Activated CD4-positive, alpha-beta memory T cell treated with anti-CD3 and anti-CD28 coated beads for 36 hours (primary cell): ENCODE measurements around the gene COL19A1. TPM values are rescaled to one million over a fixed set of nuclear protein-coding genes. Genes with fewer than 3 reads are reported as not detected.
"Not testable (repeated sequence)": the region's sequence is repeated elsewhere in the genome, so short reads cannot be mapped to it uniquely, and the experiment has no call there.

Experiments
- CTCF ChIA-PET: fragments of 350-600 bp; sonication (Branson Sonifier 250); formaldehyde crosslinking; loops from one replicate; lab custom pipeline; 2021; ENCODE audit warnings: antibody characterized with exemption, inconsistent platforms; lab: Charles Lee
- POLR2A ChIA-PET: fragments of 350-600 bp; sonication (Branson Sonifier 250); formaldehyde crosslinking; loops from one replicate; lab custom pipeline; 2021; ENCODE audit warnings: antibody characterized with exemption; lab: Charles Lee
- DNase-seq: peaks from one replicate; pipeline ENCODE4 v3.0.0-alpha.2; 2020
- H3K27ac Mint-ChIP-seq: one replicate; pipeline ENCODE4 v1.8.0; 2021; ENCODE audit warnings: mixed read lengths
- H3K27me3 Mint-ChIP-seq: one replicate; pipeline ENCODE4 v1.8.0; 2021; ENCODE audit warnings: mixed read lengths
- H3K36me3 Mint-ChIP-seq: one replicate; pipeline ENCODE4 v1.8.0; 2021; ENCODE audit warnings: mixed read lengths
- H3K4me1 Mint-ChIP-seq: one replicate; pipeline ENCODE4 v1.8.0; 2021; ENCODE audit warnings: low read depth, mixed read lengths
- H3K4me3 Mint-ChIP-seq: one replicate; pipeline ENCODE4 v1.8.0; 2021; ENCODE audit warnings: mild to moderate bottlenecking, mixed read lengths
- H3K9me3 Mint-ChIP-seq: one replicate; pipeline ENCODE4 v1.8.0; 2021; ENCODE audit warnings: mixed read lengths
- intact Hi-C: fragments of 100-400 bp; cut with micrococcal nuclease; formaldehyde crosslinking; loops from one replicate; pipeline ENCODE4 v1.15.1; 2023
- total RNA-seq, 2 experiments: library from RNA; stranded (reverse); gene quantifications; one replicate each; pipeline ENCODE4 v1.2.3, GENCODE V29; 2021

Gene COL19A1
- total RNA-seq, 2 experiments from 2014 or later, result 0.02 to 0.19 TPM

GRCh38 chr6:69937402-69938136, 71.2 kb downstream of the COL19A1 start:
- peaks cover 8% of the 10 kb centered on the region for H3K27me3 Mint-ChIP-seq

GRCh38 chr6:69942485-69942884, 76.1 kb downstream of the COL19A1 start:
- intact Hi-C loops, result no loop called here
- ChIA-PET CTCF (no interaction called here), POLR2A (no interaction called here)
- DNase-seq, result no peak
- Mint-ChIP-seq H3K27me3 (peaks cover 2% of the 10 kb centered on the region), H3K4me1 (no peaks in the 10 kb centered on the region), H3K27ac (no peak overlapping the region), H3K36me3 (no peaks in the 10 kb centered on the region), H3K4me3 (no peak overlapping the region), H3K9me3 (no peaks in the 10 kb centered on the region)

More at GRCh38 chr6:69937402-69938136, 71.2 kb downstream of the COL19A1 start:
- no peaks in the 10 kb centered on the region for H3K36me3 Mint-ChIP-seq
- H3K4me3 Mint-ChIP-seq, result no peak overlapping the region
- no peaks in the 10 kb centered on the region for H3K4me1 Mint-ChIP-seq
- ChIA-PET CTCF (no interaction called here), POLR2A (no interaction called here)
- intact Hi-C loops, result no loop called here
- no peak overlapping the region for H3K27ac Mint-ChIP-seq
- H3K9me3 Mint-ChIP-seq, result no peaks in the 10 kb centered on the region
- DNase-seq, result no peak

DNA sequence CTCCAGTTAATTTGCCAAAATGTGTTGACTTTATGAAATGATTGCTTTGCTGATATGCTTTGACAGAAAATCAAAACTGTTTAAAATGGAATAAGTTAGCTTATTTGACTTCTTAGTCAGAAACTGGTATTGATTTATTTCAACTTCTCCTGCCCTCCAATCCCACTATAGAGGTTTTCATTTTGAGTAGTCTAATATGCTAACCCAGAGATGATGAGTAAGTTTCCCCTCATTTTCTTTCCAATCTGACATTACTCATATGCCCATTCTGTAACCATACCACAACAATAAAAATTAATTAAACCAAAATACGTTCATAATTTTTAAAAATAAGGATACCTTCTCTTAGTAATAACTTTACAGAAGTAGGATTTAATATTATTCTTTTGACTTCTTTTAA, 78.8 kb downstream of the COL19A1 start:
- H3K4me1 Mint-ChIP-seq, result no peaks in the 10 kb centered on the region
- H3K4me3 Mint-ChIP-seq, result no peak overlapping the region
- POLR2A ChIA-PET, result no interaction called here
- intact Hi-C loops, result no loop called here
- no peaks in the 10 kb centered on the region for H3K9me3 Mint-ChIP-seq
- H3K36me3 Mint-ChIP-seq, result no peaks in the 10 kb centered on the region
- no peak for DNase-seq
- peaks cover 4% of the 10 kb centered on the region for H3K27me3 Mint-ChIP-seq
- H3K27ac Mint-ChIP-seq, result no peak overlapping the region
- CTCF ChIA-PET, result no interaction called here

- Mint-ChIP-seq H3K27me3 (peaks cover 4% of the 10 kb centered on the region), H3K36me3 (no peaks in the 10 kb centered on the region), H3K27ac (no peak overlapping the region), H3K9me3 (no peaks in the 10 kb centered on the region), H3K4me1 (no peaks in the 10 kb centered on the region), H3K4me3 (no peak overlapping the region)
- intact Hi-C loops, result no loop called here
- CTCF ChIA-PET, result no interaction called here
- POLR2A ChIA-PET, result no interaction called here
- DNase-seq, result no peak
Measured at GRCh38 chr6:69948479-69949114, 82.2 kb downstream of the COL19A1 start.

DNA sequence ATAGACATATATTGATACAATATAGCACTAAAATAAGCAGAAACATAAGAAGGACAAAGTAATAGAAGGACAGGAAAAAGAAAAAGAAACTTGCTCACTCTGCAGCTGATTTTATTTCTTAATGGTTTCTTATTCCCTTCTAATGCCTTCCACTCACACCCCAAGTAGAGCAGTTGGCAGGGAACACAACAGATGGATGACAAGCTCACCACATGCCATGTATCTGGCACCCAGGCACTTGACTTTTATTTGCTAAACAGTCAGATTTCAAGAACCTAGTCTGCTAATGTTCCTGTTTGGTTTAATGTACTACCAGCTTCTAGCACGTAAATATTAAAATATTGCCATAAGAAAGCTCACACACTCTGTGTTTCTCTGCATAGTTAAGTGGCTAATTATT, 87.1 kb downstream of the COL19A1 start:
- H3K4me3 Mint-ChIP-seq, result no peak overlapping the region
- H3K27ac Mint-ChIP-seq, result no peak overlapping the region
- CTCF ChIA-PET, result no interaction called here
- no peaks in the 10 kb centered on the region for H3K4me1 Mint-ChIP-seq
- POLR2A ChIA-PET, result no interaction called here
- intact Hi-C loops, result no loop called here
- H3K9me3 Mint-ChIP-seq, result no peaks in the 10 kb centered on the region
- no peaks in the 10 kb centered on the region for H3K36me3 Mint-ChIP-seq
- DNase-seq, result no peak
- peaks cover 8% of the 10 kb centered on the region for H3K27me3 Mint-ChIP-seq

DNA sequence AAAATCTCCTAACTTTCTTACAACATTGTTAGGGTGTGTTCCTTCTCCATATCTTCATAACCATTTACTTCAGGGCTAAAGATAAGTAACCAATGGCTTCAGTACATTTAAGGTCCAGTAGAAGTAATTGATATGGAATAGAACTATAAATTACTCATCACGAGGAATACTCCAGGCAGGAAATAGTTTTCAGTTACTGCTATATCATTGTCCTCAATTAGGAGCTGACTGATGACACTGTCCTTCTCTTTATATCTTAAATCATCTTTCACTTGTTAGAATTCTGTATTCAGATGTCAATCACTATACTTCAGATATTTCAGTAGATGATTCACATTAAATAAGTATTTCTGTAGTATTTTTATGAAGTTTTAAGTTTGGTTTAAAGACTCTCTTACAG, 88.4 kb downstream of the COL19A1 start:
- Mint-ChIP-seq H3K4me3 (no peak overlapping the region), H3K36me3 (no peaks in the 10 kb centered on the region), H3K4me1 (no peaks in the 10 kb centered on the region), H3K27me3 (peaks cover 6% of the 10 kb centered on the region), H3K27ac (no peak overlapping the region), H3K9me3 (no peaks in the 10 kb centered on the region)
- intact Hi-C loops, result no loop called here
- POLR2A ChIA-PET, result no interaction called here
- DNase-seq, result no peak
- CTCF ChIA-PET, result no interaction called here

DNA sequence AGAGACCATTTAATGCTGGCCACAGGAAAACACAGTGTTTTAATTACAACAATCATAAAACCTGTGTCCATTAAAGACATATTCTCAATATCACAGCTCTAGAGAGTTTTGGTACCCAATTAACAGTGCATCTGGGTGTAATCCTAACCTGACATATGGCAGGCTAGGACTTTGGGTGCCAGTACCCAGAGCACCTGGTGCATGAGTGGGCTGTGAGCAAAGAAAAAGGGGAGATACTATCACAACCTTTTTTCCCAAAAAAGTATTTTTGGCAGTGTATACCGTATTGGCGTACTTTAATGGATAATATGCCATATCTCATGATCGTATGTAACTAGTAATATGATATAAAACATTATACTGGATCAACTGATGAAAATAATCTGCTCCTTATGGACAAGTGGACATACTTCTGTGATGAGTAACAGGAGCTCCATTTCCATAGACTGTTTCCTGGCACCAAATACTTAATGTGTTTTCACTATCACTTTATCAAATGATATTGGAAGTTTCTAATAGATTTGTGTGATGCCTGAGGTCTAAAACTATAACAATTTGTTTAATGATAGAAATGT, 91.7 kb downstream of the COL19A1 start:
- Mint-ChIP-seq H3K36me3 (no peaks in the 10 kb centered on the region), H3K9me3 (no peaks in the 10 kb centered on the region), H3K27me3 (peaks cover 7% of the 10 kb centered on the region), H3K4me1 (no peaks in the 10 kb centered on the region), H3K4me3 (no peak overlapping the region), H3K27ac (no peak overlapping the region)
- intact Hi-C loops, result no loop called here
- DNase-seq, result no peak
- ChIA-PET POLR2A (no interaction called here), CTCF (no interaction called here)

- no peak overlapping the region for H3K4me3 Mint-ChIP-seq
- H3K9me3 Mint-ChIP-seq, result no peaks in the 10 kb centered on the region
- CTCF ChIA-PET, result no interaction called here
- H3K27me3 Mint-ChIP-seq, result peaks cover 6% of the 10 kb centered on the region
- no peaks in the 10 kb centered on the region for H3K4me1 Mint-ChIP-seq
- POLR2A ChIA-PET, result no interaction called here
- intact Hi-C loops, result no loop called here
- no peak overlapping the region for H3K27ac Mint-ChIP-seq
- DNase-seq, result no peak
- H3K36me3 Mint-ChIP-seq, result no peaks in the 10 kb centered on the region
Measured at GRCh38 chr6:69958978-69959377, 92.6 kb downstream of the COL19A1 start.

DNA sequence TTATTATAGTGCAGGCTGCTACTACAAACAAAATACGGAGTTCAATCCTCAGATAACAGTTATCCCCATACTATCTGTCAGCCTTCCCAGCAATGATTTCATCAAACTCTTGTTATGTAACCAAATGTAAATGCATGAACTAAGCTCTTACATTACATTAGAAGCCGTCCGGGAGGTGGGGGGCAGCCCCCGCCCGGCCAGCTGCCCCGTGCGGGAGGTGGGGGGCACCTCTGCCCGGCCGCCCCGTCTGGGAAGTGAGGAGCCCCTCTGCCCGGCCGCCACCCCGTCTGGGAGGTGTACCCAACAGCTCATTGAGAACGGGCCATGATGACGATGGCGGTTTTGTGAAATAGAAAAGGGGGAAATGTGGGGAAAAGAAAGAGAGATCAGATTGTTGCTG, 99.6 kb downstream of the COL19A1 start:
- intact Hi-C loops, H3K4me1 Mint-ChIP-seq, CTCF ChIA-PET: not testable (repeated sequence)

GRCh38 chr6:69973138-69973537, 106.8 kb downstream of the COL19A1 start:
- intact Hi-C loops, result no loop called here
- Mint-ChIP-seq H3K9me3 (no peaks in the 10 kb centered on the region), H3K27ac (no peak overlapping the region), H3K4me1 (no peaks in the 10 kb centered on the region), H3K36me3 (no peaks in the 10 kb centered on the region), H3K4me3 (no peak overlapping the region), H3K27me3 (peaks cover 6% of the 10 kb centered on the region)
- no peak for DNase-seq
- ChIA-PET POLR2A (no interaction called here), CTCF (no interaction called here)

More for the DNA sequence above, 99.6 kb downstream of the COL19A1 start:
- H3K4me3 Mint-ChIP-seq, H3K9me3 Mint-ChIP-seq, H3K27ac Mint-ChIP-seq, H3K36me3 Mint-ChIP-seq, H3K27me3 Mint-ChIP-seq, DNase-seq, POLR2A ChIA-PET: not testable (repeated sequence)

GRCh38 chr6:69973763-69974162, 107.4 kb downstream of the COL19A1 start:
- no peaks in the 10 kb centered on the region for H3K36me3 Mint-ChIP-seq
- no peaks in the 10 kb centered on the region for H3K4me1 Mint-ChIP-seq
- no peak overlapping the region for H3K4me3 Mint-ChIP-seq
- ChIA-PET POLR2A (no interaction called here), CTCF (no interaction called here)
- no peak overlapping the region for H3K27ac Mint-ChIP-seq
- H3K27me3 Mint-ChIP-seq, result peaks cover 6% of the 10 kb centered on the region
- intact Hi-C loops, result no loop called here
- no peaks in the 10 kb centered on the region for H3K9me3 Mint-ChIP-seq
- no peak for DNase-seq

DNA sequence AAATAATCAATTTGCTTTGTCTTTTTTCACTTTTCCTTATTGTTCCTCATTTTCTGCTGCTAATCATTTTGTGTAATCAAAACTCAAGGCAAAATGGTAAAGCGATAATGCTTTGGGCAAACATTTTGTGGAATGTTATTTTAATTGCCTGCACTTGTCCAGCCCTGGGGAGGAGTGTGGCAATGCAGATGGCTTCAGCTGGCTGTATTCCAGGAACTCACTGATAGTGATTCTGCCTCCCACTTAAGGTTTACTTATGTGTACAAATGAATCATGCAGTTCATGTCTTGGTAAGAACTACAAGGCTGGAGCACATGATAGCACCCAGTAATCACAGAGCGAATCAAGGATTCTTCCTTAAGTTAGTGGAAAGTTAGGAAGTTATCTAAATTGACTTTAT, 107.8 kb downstream of the COL19A1 start:
- H3K9me3 Mint-ChIP-seq, result no peaks in the 10 kb centered on the region
- DNase-seq, result no peak
- H3K4me3 Mint-ChIP-seq, result no peak overlapping the region
- H3K27me3 Mint-ChIP-seq, result peaks cover 6% of the 10 kb centered on the region
- H3K27ac Mint-ChIP-seq, result no peak overlapping the region
- intact Hi-C loops, result no loop called here
- H3K36me3 Mint-ChIP-seq, result no peaks in the 10 kb centered on the region
- H3K4me1 Mint-ChIP-seq, result no peaks in the 10 kb centered on the region
- CTCF ChIA-PET, result no interaction called here
- POLR2A ChIA-PET, result no interaction called here
